ENCODE results near the gene SMC1B.

The SMC1B gene

GRCh38 chr22:45454275-45454674 lies 40.9 kb upstream of the SMC1B start:
- Histone ChIP-seq H3K9ac (ENCODE audit: low read length) (no peak overlapping the region), H2AFZ (ENCODE audit: low read length) (no peak overlapping the region), H3K9me3 (ENCODE audit: low read length) (no peaks in the 10 kb centered on the region), H3K4me3 (ENCODE audit: low read depth, low read length, poor library complexity, severe bottlenecking) (no peak overlapping the region), H3K4me1 (ENCODE audit: insufficient read depth, low read length, severe bottlenecking) (no peaks in the 10 kb centered on the region), H3K4me2 (ENCODE audit: low read length) (no peak overlapping the region), H4K20me1 (ENCODE audit: insufficient read depth, low read length) (no peaks in the 10 kb centered on the region), H3K36me3 (ENCODE audit: insufficient read depth, low read length) (no peaks in the 10 kb centered on the region), H3K79me2 (ENCODE audit: insufficient read depth, low read length) (no peaks in the 10 kb centered on the region), H3K27ac (ENCODE audit: low read depth, low read length, poor library complexity, severe bottlenecking) (no peak overlapping the region), H3F3A (ENCODE audit: insufficient read depth, low read length) (no peaks in the 10 kb centered on the region), H3K27me3 (ENCODE audit: insufficient read depth, low read length) (no peaks in the 10 kb centered on the region; the same call in 1 of the 2 replicates), H3K9me2 (ENCODE audit: low read depth, low read length) (no peaks in the 10 kb centered on the region)
- TF ChIP-seq EZH2 (IDR thresholded peaks at IDR 0.05; ENCODE audit: borderline replicate concordance, low read length) (no peak), CTCF (IDR thresholded peaks at IDR 0.05; ENCODE audit: low read length) (no peak)

GRCh38 chr22:45453764-45454163 lies 40.4 kb upstream of the SMC1B start:
- Histone ChIP-seq H2AFZ (ENCODE audit: low read length) (no peak overlapping the region), H3K9me2 (ENCODE audit: low read depth, low read length) (no peaks in the 10 kb centered on the region), H3F3A (ENCODE audit: insufficient read depth, low read length) (no peaks in the 10 kb centered on the region), H3K9me3 (ENCODE audit: low read length) (no peaks in the 10 kb centered on the region), H4K20me1 (ENCODE audit: insufficient read depth, low read length) (no peaks in the 10 kb centered on the region), H3K27me3 (ENCODE audit: insufficient read depth, low read length) (no peaks in the 10 kb centered on the region; the same call in 1 of the 2 replicates), H3K36me3 (ENCODE audit: insufficient read depth, low read length) (no peaks in the 10 kb centered on the region), H3K27ac (ENCODE audit: low read depth, low read length, poor library complexity, severe bottlenecking) (no peak overlapping the region), H3K4me1 (ENCODE audit: insufficient read depth, low read length, severe bottlenecking) (no peaks in the 10 kb centered on the region), H3K9ac (ENCODE audit: low read length) (no peak overlapping the region), H3K79me2 (ENCODE audit: insufficient read depth, low read length) (no peaks in the 10 kb centered on the region), H3K4me3 (ENCODE audit: low read depth, low read length, poor library complexity, severe bottlenecking) (no peak overlapping the region), H3K4me2 (ENCODE audit: low read length) (no peak overlapping the region)
- TF ChIP-seq CTCF (IDR thresholded peaks at IDR 0.05; ENCODE audit: low read length) (no peak), EZH2 (IDR thresholded peaks at IDR 0.05; ENCODE audit: borderline replicate concordance, low read length) (no peak)

GRCh38 chr22:45452565-45453379 lies 39.4 kb upstream of the SMC1B start:
- no peak overlapping the region for H3K4me3 ChIP-seq (ENCODE audit: low read depth, low read length, poor library complexity, severe bottlenecking)
- H4K20me1 ChIP-seq (ENCODE audit: insufficient read depth, low read length), result no peaks in the 10 kb centered on the region
- no peaks in the 10 kb centered on the region for H3K9me3 ChIP-seq (ENCODE audit: low read length)
- H3K79me2 ChIP-seq (ENCODE audit: insufficient read depth, low read length), result no peaks in the 10 kb centered on the region
- no peaks in the 10 kb centered on the region for H3F3A ChIP-seq (ENCODE audit: insufficient read depth, low read length)
- no peaks in the 10 kb centered on the region for H3K36me3 ChIP-seq (ENCODE audit: insufficient read depth, low read length)
- no peak overlapping the region for H3K4me2 ChIP-seq (ENCODE audit: low read length)
- no peaks in the 10 kb centered on the region for H3K4me1 ChIP-seq (ENCODE audit: insufficient read depth, low read length, severe bottlenecking)
- H2AFZ ChIP-seq (ENCODE audit: low read length), result no peak overlapping the region
- H3K27ac ChIP-seq (ENCODE audit: low read depth, low read length, poor library complexity, severe bottlenecking), result no peak overlapping the region
- no peak overlapping the region for H3K9ac ChIP-seq (ENCODE audit: low read length)
- H3K27me3 ChIP-seq (ENCODE audit: insufficient read depth, low read length), result no peaks in the 10 kb centered on the region; the same call in 1 of the 2 replicates
- no peak for TF ChIP-seq EZH2 (IDR thresholded peaks at IDR 0.05; ENCODE audit: borderline replicate concordance, low read length)
- TF ChIP-seq CTCF (IDR thresholded peaks at IDR 0.05; ENCODE audit: low read length), result no peak
- no peaks in the 10 kb centered on the region for H3K9me2 ChIP-seq (ENCODE audit: low read depth, low read length)
